HUES64 (cell line): ENCODE results near the gene SUMO1.
"Not testable (repeated sequence)": the region's sequence is repeated elsewhere in the genome, so short reads cannot be mapped to it uniquely, and the experiment has no call there.

Experiments used
- H3K27ac ChIP-seq: 2 replicates; pipeline ENCODE4 v1.7.0; 2013; ENCODE audit warnings: low read depth, low read length, inconsistent platforms
- H3K27me3 ChIP-seq: 2 replicates; pipeline ENCODE4 v1.6.1; 2013; ENCODE audit warnings: mild to moderate bottlenecking, low read length; ENCODE audit not compliant: insufficient read depth
- H3K36me3 ChIP-seq: 2 replicates; pipeline ENCODE4 v1.6.1; 2013; ENCODE audit warnings: mild to moderate bottlenecking, low read length; ENCODE audit not compliant: insufficient read depth
- H3K4me1 ChIP-seq: 2 replicates; pipeline ENCODE4 v1.6.1; 2013; ENCODE audit warnings: mild to moderate bottlenecking, low read length, moderate library complexity; ENCODE audit not compliant: insufficient read depth
- H3K4me3 ChIP-seq: 2 replicates; pipeline ENCODE4 v1.5.1; 2013; ENCODE audit warnings: mild to moderate bottlenecking, low read length, moderate library complexity
- H3K9ac ChIP-seq: 2 replicates; pipeline ENCODE4 v1.6.1; 2013; ENCODE audit warnings: mild to moderate bottlenecking, low read depth, low read length
- H3K9me3 ChIP-seq: 2 replicates; pipeline ENCODE4 v1.6.1; 2013; ENCODE audit warnings: low read depth, low read length; ENCODE audit not compliant: insufficient read depth
- WGBS: fragments of 150-250, 120-280 bp; methylation state at CpG from one replicate; pipeline ENCODE4 v1.1.7; 2013; ENCODE audit warnings: missing lambda C conversion rate; 5-methylcytosine and 5-hydroxymethylcytosine counted together

The SUMO1 gene

DNA sequence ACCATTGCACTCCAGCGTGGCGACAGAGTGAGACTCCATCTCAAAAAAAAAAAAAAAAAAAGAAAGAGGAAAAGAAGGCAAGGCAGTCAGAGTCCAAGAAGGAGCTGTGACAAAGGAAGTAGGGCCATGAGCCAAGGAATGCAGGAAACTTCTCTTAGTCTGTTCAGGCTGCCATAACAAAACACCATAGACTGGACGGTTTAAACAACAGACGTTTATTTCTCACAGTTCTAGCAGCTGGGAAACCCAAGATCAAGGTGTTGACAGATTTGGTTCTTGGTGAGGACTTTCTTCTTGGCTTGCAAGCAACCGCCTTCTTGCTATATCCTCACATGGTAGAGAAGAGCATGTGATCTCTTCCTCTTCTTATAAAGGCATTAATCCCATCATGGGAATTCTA, 13.1 kb upstream of the SUMO1 start:
- H3K9ac ChIP-seq = no peak overlapping the region
- H3K4me1 ChIP-seq = peaks cover 15% of the 10 kb centered on the region

DNA sequence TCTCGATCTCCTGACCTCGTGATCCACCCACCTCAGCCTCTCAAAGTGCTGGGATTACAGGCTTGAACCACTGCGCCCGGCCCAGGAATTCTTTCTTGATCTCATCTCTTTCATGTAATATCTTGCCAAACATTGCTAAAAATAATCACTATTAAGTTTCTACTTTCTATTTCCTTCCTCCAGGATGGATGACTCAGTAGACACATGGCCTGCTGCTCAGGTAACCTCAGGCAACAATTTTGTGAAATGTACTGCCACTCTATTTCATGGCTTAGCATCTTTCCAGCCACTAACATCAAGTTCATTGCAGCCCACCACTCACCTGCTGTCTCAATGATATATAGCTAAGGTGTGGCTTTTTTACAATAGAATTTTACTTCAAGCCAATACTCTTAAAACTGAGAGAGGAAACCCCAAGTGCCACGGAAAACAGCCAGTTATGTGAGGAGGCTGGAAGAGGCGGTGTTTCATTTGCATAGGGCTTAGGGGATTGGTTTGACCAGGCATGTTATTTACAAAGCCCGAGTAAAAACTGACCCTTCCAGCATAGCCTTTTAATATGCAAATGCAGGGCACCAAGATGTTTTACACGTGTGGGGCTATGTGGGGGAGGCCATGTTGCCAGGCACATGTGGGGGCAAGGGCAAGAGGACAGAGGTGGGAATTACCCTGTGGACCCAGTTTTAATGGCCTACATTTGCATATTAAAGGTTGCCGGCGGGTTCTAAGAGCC, 11.3 kb upstream of the SUMO1 start:
- no peaks in the 10 kb centered on the region for H3K36me3 ChIP-seq
- peaks cover 15% of the 10 kb centered on the region for H3K4me1 ChIP-seq
- peak overlapping the region; percentile 81 for H3K27ac ChIP-seq
- WGBS = 34% methylated on average over 10 of the region's 10 CpGs
- H3K9me3 ChIP-seq = no peaks in the 10 kb centered on the region
- peak overlapping the region; percentile 54 for H3K9ac ChIP-seq
- peak overlapping the region; percentile 32 for H3K4me3 ChIP-seq
- no peaks in the 10 kb centered on the region for H3K27me3 ChIP-seq

More for the DNA sequence above, 13.1 kb upstream of the SUMO1 start:
- H3K4me3 ChIP-seq = no peak overlapping the region
- H3K27me3 ChIP-seq = no peaks in the 10 kb centered on the region
- no peaks in the 10 kb centered on the region for H3K9me3 ChIP-seq
- 99% methylated on average over 5 of the region's 5 CpGs for WGBS
- no peaks in the 10 kb centered on the region for H3K36me3 ChIP-seq
- no peak overlapping the region for H3K27ac ChIP-seq

DNA sequence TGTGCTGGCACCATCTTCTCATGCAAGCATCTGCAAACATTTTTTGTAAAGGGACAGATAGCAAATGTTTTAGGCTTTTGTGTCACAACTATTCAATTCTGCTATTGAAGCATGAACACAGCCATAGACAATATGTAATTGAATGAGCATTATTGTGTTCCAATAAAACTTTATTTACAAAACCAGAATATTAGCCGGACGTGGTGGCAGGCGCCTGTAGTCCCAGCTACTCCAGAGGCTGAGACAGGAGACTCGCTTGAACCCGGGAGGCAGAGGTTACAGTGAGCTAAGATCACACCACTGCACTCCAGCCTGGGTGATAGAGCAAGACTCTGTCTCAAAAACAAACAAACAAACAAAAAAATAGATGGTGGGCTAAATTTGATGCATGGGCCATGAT, 9.3 kb upstream of the SUMO1 start:
- not testable (repeated sequence) for H3K36me3 ChIP-seq, H3K27ac ChIP-seq, H3K9me3 ChIP-seq, H3K4me3 ChIP-seq, H3K9ac ChIP-seq, H3K27me3 ChIP-seq
- WGBS = over 99% methylated on average over 5 of the region's 5 CpGs
- peaks cover 15% of the 10 kb centered on the region for H3K4me1 ChIP-seq

DNA sequence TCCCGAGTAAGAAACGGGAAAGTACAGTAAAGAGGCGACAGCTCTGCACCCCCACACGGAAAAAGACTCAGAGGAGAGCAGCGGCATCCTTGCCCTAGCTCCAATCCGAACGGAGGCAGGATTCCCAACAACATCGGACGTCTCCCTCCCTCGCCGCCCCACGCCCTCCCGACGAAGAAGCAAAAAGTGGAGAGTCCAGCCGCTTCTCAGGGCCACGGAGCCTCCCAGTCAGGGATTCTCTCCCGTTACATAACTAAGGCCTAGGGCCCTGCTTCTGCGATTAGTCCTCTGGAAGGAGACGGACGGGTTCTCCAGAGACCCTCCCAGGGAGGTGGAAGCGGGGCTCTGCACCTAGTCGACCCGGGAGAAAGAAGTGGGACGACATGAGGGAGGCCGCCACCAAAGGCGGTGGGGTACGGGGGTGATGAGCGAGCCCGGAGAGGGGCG, 587 bp downstream of the SUMO1 start:
- H3K27me3 ChIP-seq = no peaks in the 10 kb centered on the region
- no peaks in the 10 kb centered on the region for H3K9me3 ChIP-seq
- peaks cover 7% of the 10 kb centered on the region; the same call in 1 of the 2 replicates for H3K36me3 ChIP-seq
- under 1% methylated on average over 30 of the region's 30 CpGs for WGBS
- H3K27ac ChIP-seq = peak overlapping the region; percentile 96
- peak overlapping the region; percentile 93 for H3K4me3 ChIP-seq
- H3K4me1 ChIP-seq = peaks cover 8% of the 10 kb centered on the region
- peak overlapping the region; percentile 93 for H3K9ac ChIP-seq

DNA sequence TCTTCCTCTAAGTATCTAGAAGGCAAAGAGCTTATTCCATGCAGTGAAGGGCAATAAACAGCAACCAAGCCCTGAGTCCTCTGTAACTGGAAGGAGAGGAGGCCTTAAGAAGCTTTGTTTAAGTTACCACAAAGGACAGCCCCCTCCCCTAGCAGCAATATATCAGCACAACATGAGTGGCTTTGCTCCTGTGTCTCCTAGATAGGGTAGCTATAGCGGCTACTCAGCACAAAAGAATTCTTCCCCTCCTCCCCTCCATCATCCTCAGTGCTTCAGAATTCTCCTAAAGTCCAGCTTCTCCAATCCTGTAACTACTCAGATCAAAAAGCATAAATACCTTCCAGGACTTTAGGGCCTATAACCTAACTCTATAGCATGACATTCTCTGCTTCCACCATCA, 16.5 kb downstream of the SUMO1 start:
- Histone ChIP-seq H3K27ac (peak overlapping the region; percentile 32), H3K9me3 (no peaks in the 10 kb centered on the region), H3K9ac (peak overlapping the region; percentile 22; the same call in 1 of the 2 replicates), H3K4me1 (peaks cover 8% of the 10 kb centered on the region; the same call in 1 of the 2 replicates), H3K27me3 (no peaks in the 10 kb centered on the region), H3K4me3 (no peak overlapping the region), H3K36me3 (peaks cover 52% of the 10 kb centered on the region)
- 39% methylated on average over 1 of the region's 1 CpG for WGBS

DNA sequence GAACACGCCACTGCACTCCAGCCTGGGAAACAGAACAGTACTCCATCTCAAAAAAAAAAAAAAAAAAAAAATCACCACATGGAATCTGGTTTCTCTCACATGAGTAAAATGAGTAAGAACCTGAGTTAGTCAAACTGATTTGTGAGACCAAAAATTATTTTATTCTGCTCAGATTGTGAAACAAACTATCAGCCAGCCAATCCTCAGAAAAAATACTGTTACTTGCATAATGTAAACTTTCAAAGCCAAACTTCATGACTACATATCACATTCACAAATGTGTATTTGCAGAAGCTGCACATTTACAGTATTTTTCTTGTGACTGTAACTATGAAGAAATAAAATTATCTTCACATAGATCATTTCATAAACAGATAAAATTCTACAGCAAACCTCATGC, 23.2 kb downstream of the SUMO1 start:
- Histone ChIP-seq H3K4me1 (no peaks in the 10 kb centered on the region), H3K9me3 (no peaks in the 10 kb centered on the region), H3K4me3 (no peak overlapping the region), H3K27me3 (no peaks in the 10 kb centered on the region), H3K27ac (no peak overlapping the region), H3K36me3 (peaks cover 83% of the 10 kb centered on the region), H3K9ac (no peak overlapping the region)
- WGBS = 100% methylated on average over 1 of the region's 1 CpG

DNA sequence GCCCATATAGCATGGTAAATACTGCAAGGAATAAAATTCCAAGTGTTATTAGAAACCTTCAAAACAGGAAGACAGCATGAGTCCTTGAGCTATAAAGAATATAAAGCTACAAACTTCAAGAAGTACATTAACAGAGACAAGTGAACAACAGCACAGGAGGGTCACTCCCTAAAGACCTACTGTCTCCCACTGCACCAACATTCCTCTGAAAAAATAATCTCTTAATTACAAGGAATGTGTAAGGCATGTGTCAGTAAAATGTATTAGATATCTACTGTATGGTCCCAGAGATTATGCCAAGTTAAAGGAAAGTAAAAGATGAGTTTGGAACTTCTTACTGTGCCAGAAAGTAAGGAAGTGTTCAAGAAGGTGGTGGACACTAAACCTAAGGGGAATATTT, 29.9 kb downstream of the SUMO1 start:
- Histone ChIP-seq H3K27me3 (no peaks in the 10 kb centered on the region), H3K4me1 (no peaks in the 10 kb centered on the region), H3K36me3 (peaks cover 79% of the 10 kb centered on the region)

DNA sequence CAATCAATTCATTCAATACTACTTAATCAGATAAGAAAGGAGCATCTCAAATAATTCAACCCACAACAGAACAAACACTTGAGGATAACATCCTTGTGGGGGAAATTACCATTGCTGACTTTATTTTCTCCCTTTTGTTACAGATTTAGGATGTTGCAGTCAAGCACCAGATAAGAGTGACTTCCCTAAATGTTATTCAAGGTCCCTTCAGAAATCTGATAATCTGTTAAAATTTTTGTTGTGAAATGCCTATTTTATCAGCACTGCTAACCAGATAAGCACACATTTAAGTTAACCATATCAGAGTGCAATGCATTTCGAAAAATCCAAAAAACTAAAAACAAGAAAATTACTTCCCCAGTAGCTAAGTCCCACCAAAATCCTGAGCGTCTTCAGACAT, 33.5 kb downstream of the SUMO1 start:
- Histone ChIP-seq H3K4me3 (no peak overlapping the region), H3K27me3 (no peaks in the 10 kb centered on the region), H3K36me3 (peaks cover 52% of the 10 kb centered on the region), H3K9ac (no peak overlapping the region), H3K27ac (no peak overlapping the region), H3K4me1 (no peaks in the 10 kb centered on the region), H3K9me3 (no peaks in the 10 kb centered on the region)
- WGBS = 93% methylated on average over 2 of the region's 2 CpGs

More for the DNA sequence above, 29.9 kb downstream of the SUMO1 start:
- no peak overlapping the region for H3K27ac ChIP-seq
- no peak overlapping the region for H3K4me3 ChIP-seq
- no peak overlapping the region for H3K9ac ChIP-seq
- no peaks in the 10 kb centered on the region for H3K9me3 ChIP-seq

DNA sequence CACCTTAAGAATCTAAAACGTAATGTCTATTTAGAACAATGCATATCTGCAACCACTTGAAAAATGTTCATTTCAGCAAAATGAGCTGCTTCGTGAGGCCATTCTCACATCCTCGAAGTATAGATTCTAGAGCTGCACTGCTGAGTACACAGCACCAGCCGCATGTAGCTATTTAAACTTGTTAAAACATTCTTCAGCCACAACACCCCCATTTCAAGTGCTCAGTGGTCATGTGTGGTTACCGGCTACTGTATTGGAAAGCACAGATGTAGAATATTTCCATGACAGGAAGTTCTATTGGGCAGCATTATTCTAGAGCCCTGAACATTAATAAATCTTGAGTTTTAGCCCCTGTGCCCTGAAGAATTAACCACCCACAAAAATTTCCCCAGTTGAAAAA, 35.0 kb downstream of the SUMO1 start:
- Histone ChIP-seq H3K27ac (no peak overlapping the region), H3K27me3 (no peaks in the 10 kb centered on the region), H3K4me3 (no peak overlapping the region), H3K4me1 (no peaks in the 10 kb centered on the region), H3K9me3 (no peaks in the 10 kb centered on the region), H3K36me3 (peaks cover 40% of the 10 kb centered on the region), H3K9ac (no peak overlapping the region)
- WGBS = 97% methylated on average over 5 of the region's 5 CpGs

DNA sequence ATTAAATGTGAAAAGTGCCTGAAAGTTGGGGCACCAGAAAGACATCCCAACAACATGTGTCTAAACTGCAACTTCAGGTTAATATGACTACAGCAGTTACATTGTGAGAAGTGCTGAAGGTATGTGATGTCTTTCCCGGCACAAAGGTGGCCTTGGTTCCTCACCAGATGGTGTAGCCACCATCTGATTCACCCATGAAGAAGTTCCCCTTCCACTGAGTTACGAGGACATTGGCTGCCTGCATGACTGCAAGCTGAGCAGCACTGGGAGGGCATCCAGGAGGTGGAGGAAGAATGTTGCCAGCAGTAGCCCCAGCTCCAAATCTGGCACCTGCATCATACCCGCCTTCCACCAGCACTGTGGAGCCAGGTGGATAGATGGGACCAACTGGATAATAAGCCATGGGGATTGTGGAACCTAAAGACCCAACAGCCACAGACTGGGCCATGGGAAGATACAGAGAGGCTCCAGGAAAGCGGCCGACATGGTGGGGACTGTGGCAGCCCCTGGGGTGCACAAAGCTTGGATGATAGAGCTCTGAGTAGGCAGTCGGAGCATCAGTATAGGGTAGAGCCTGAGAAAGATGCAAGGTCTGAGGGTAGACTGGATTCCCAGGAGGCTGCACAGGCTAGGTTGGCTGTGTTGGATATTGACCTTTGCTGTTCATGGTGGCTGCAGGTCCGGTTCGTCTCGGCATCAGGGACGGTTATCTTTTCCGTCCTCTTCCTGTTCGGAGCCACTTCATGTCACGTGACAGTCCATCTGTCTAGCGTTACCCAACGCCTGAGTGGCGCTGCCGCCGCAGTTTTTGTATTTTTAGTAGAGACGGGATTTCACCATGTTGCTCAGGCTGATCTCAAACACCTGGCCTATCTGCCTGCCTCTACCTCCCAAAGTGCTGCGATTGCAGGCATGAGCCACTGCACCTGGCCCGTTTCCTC, 36.9 kb downstream of the SUMO1 start:
- H3K4me3 ChIP-seq = no peak overlapping the region
- H3K27me3 ChIP-seq = no peaks in the 10 kb centered on the region
- no peaks in the 10 kb centered on the region for H3K9me3 ChIP-seq
- 98% methylated on average over 20 of the region's 21 CpGs for WGBS
- H3K36me3 ChIP-seq = peaks cover 23% of the 10 kb centered on the region
- H3K27ac ChIP-seq = no peak overlapping the region
- H3K4me1 ChIP-seq = no peaks in the 10 kb centered on the region
- H3K9ac ChIP-seq = no peak overlapping the region

DNA sequence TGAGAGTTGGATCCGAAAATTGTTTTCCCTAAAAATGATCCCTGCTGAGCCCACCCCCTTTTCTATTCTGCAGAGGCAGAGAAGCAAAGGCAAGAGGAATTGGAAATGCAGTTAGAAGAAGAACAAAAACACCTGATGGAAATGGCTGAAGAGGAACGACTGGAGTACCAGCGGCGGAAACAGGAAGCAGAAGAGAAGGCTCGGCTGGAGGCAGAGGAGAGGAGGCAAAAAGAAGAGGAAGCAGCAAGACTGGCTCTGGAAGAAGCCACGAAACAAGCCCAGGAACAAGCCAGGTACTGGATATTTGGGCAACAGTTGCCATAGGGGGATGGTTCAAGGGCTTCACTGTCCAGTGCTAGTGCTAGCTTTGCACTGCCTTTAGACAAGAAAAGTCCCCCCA, 41.7 kb downstream of the SUMO1 start:
- no peaks in the 10 kb centered on the region for H3K27me3 ChIP-seq
- H3K4me3 ChIP-seq = no peak overlapping the region
- 88% methylated on average over 6 of the region's 6 CpGs for WGBS
- H3K9me3 ChIP-seq = no peaks in the 10 kb centered on the region
- H3K4me1 ChIP-seq = 0 out of 2 replicates have a peak, but pooled peaks cover 2% of the 10 kb centered on the region
- H3K27ac ChIP-seq = no peak overlapping the region
- no peak overlapping the region for H3K9ac ChIP-seq
- 0 out of 2 replicates have a peak, but pooled peaks cover 3% of the 10 kb centered on the region for H3K36me3 ChIP-seq
